Measurements from ENCODE around the gene GNAI3. TPM values are rescaled to one million over a fixed set of nuclear protein-coding genes. Genes with fewer than 3 reads are reported as not detected.

GNAI3 gene
- polyA plus RNA-seq, 3 donors: 3.0 to 14.2 (median 10.4) TPM

GRCh38 chr1:109667452-109668122, 119.2 kb downstream of the GNAI3 start, which contains the start of gene GSTM2:
GSTM2 (plus strand) TSS chr1:109668057; CDS start chr1:109668116, 59 bp downstream.
- Histone ChIP-seq H3K4me2 (replicated peaks; ENCODE audit: extremely low read depth, low read length, poor library complexity, severe bottlenecking) (peak within 1 kb of the TSS; percentile 77), H3K4me1 (ENCODE audit: control insufficient read depth in 1 of 2, insufficient read depth in 2 of 2, low read length in 2 of 2) (peaks cover 9 to 12% of the 10 kb centered on the region in 2 donors), H3K27me3 (ENCODE audit: control insufficient read depth in 2 of 2, insufficient read depth in 2 of 2, low read length in 2 of 2) (no peaks in the 10 kb centered on the region), H3K4me3 (replicated peaks in 1 of 3; ENCODE audit: low read depth in 2 of 3, low read length in 3 of 3) (peak within 1 kb of the TSS; percentile 19 to 61 (median 24)), H4K20me1 (ENCODE audit: insufficient read depth, low read length) (no peaks in the 10 kb centered on the region), H3K9ac (ENCODE audit: insufficient read depth, low read length, poor library complexity, severe bottlenecking) (no peak within 1 kb of the TSS), H3K36me3 (replicated peaks in 1 of 2; ENCODE audit: control insufficient read depth in 1 of 2, insufficient read depth in 2 of 2, low read length in 2 of 2) (no peaks in the 10 kb centered on the region), H3K9me3 (replicated peaks in 1 of 2; ENCODE audit: control insufficient read depth in 1 of 2, insufficient read depth in 1 of 2, low read length in 2 of 2) (no peaks in the 10 kb centered on the region), H3K79me2 (ENCODE audit: insufficient read depth, low read length) (no peaks in the 10 kb centered on the region), H3K27ac (ENCODE audit: low read depth in 1 of 2, low read length in 2 of 2) (no peak within 1 kb of the TSS), H2AFZ (ENCODE audit: insufficient read depth, low read depth, low read length, poor library complexity, severe bottlenecking) (peak within 1 kb of the TSS; percentile 75)
- intact Hi-C loops (cut with micrococcal nuclease): no loop called here
- 0% methylated on average over 3 of the region's 22 CpGs for WGBS (ENCODE audit: insufficient coverage)
- peak; percentile 50 to 55 (median 55) for DNase-seq
- Mint-ChIP-seq H3K27ac (peak within 1 kb of the TSS in 2 of 7 donors; percentile 22 to 46), H3K27me3 (ENCODE audit: low read depth in 3 of 3) (peaks cover 3 to 10% (median 4%) of the 10 kb centered on the region in 3 donors), H3K9me3 (peaks cover 0 to 8% (median 0%) of the 10 kb centered on the region in 7 donors), H3K4me3 (peak within 1 kb of the TSS; percentile 77 to 85), H3K36me3 (peaks cover 2 to 3% of the 10 kb centered on the region in 2 donors), H3K4me1 (peaks cover 22% of the 10 kb centered on the region)
- TF ChIP-seq CTCF (IDR thresholded peaks at IDR 0.05): no peak

Small RNAs within 50 kb of the gene (small RNA-seq; reads per million reads assigned to genes)
- 2.6 reads per million, percentile 13 among the genes with 10 or more reads in this experiment for gene RNU6V (ENCODE audit: insufficient read length, low read depth)

Other genes with a start within 250 kb of the GNAI3 start
- gene MYBPHL, start 241.6 kb upstream of the GNAI3 start, polyA plus RNA-seq: under 1 TPM in 1 of 3 donors, not detected in 2; 0.13 TPM
- 10 to 100 TPM; 21.3 to 41.1 (median 35.3) TPM for gene SORT1, start 150.7 kb upstream of the GNAI3 start, polyA plus RNA-seq
- gene PSMA5, start 122.2 kb upstream of the GNAI3 start, polyA plus RNA-seq: 100 to 1,000 TPM in 2 of 3 donors, 10 to 100 TPM in 1; 36.6 to 119 (median 118) TPM
- under 1 TPM in 2 of 3 donors, not detected in 1; 0.03 to 0.12 TPM for gene SYPL2, start 82.1 kb upstream of the GNAI3 start, polyA plus RNA-seq
- 1 to 10 TPM; 1.1 to 3.6 (median 1.7) TPM for gene ATXN7L2, start 64.7 kb upstream of the GNAI3 start, polyA plus RNA-seq
- gene CYB561D1, start 54.5 kb upstream of the GNAI3 start, polyA plus RNA-seq: 10 to 100 TPM in 1 of 3 donors, 1 to 10 TPM in 2; 1.4 to 13.2 (median 4.2) TPM
- gene AMIGO1, start 38.9 kb upstream of the GNAI3 start, polyA plus RNA-seq: under 1 TPM; 0.05 to 0.26 (median 0.07) TPM
- gene GPR61, start 8.7 kb upstream of the GNAI3 start, polyA plus RNA-seq: under 1 TPM in 1 of 3 donors, not detected in 2; 0.28 TPM
- gene GNAT2, start 71.0 kb downstream of the GNAI3 start, polyA plus RNA-seq: under 1 TPM in 1 of 3 donors, not detected in 2; 0.05 TPM
- 100 to 1,000 TPM in 2 of 3 donors, 10 to 100 TPM in 1; 75.0 to 961 (median 117) TPM for gene AMPD2, start 71.2 kb downstream of the GNAI3 start, polyA plus RNA-seq
- gene GSTM4, start 107.5 kb downstream of the GNAI3 start, polyA plus RNA-seq: 10 to 100 TPM; 11.9 to 22.9 (median 15.9) TPM
- 10 to 100 TPM in 1 of 3 donors, 1 to 10 TPM in 2; 1.5 to 12.0 (median 6.3) TPM for gene GSTM2, start 119.4 kb downstream of the GNAI3 start, polyA plus RNA-seq
- gene GSTM1, start 139.2 kb downstream of the GNAI3 start, polyA plus RNA-seq: 10 to 100 TPM in 2 of 3 donors, not detected in 1; 13.5 to 27.7 TPM
- gene GSTM5, start 163.6 kb downstream of the GNAI3 start, polyA plus RNA-seq: not detected
- 1 to 10 TPM in 2 of 3 donors, under 1 TPM in 1; 0.69 to 3.2 (median 2.8) TPM for gene GSTM3, start 192.4 kb downstream of the GNAI3 start, polyA plus RNA-seq
- gene EPS8L3, start 215.3 kb downstream of the GNAI3 start, polyA plus RNA-seq: not detected